T-cell (primary cell): Measurements from ENCODE around the gene SAMD1. TPM values are rescaled to one million over a fixed set of nuclear protein-coding genes. Genes with fewer than 3 reads are reported as not detected.

Source experiments
- ATAC-seq, 4 experiments: fragments of 200-7000 bp in 3 of 4; fragments of 150-1000 bp in 1 of 4; cut with Tn5 transposase; replicated peaks in 1 of 4; 1 replicate in 3 of 4; 2 replicates in 1 of 4; pipeline ENCODE4 v1.10.0; 2021; ENCODE audit warnings: moderate library complexity in 3 of 4, mild to moderate bottlenecking in 2 of 4, moderate number of reproducible peaks in 1 of 4
- CTCF ChIA-PET, 2 donors: fragments of 300-600 bp; sonication (Branson Sonifier 250); formaldehyde crosslinking; loops; one replicate each; lab custom pipeline; 2022; ENCODE audit warnings: antibody characterized with exemption in 2 of 2; lab: Charles Lee
- POLR2A ChIA-PET, 2 donors: fragments of 300-600 bp; sonication (Branson Sonifier 250); formaldehyde crosslinking; loops; one replicate each; lab custom pipeline; 2022; ENCODE audit warnings: antibody characterized with exemption in 2 of 2; lab: Charles Lee
- DNase-seq, 35 experiments: peaks; one replicate each; pipeline versions ENCODE4 v3.0.0 to v3.0.0-alpha.2; 2013 to 2023
- H3K27ac ChIP-seq: one replicate; pipeline ENCODE4 v1.5.1; 2013; ENCODE audit warnings: low read length
- H3K27me3 ChIP-seq, 2 experiments: replicated peaks in 1 of 2; 1 replicate in 1 of 2; 2 replicates in 1 of 2; pipeline versions ENCODE4 v1.6.1 to v1.7.0; 2013; ENCODE audit warnings: low read length in 1 of 2, mixed read lengths in 1 of 2; ENCODE audit not compliant: control insufficient read depth in 2 of 2, insufficient read depth in 2 of 2; ENCODE audit errors: extremely low read depth in 1 of 2
- H3K36me3 ChIP-seq, 2 donors: 1 replicate in 1 of 2; 2 replicates in 1 of 2; pipeline versions ENCODE4 v1.6.1 to v1.7.0; 2013; ENCODE audit warnings: low read length in 1 of 2; ENCODE audit not compliant: control insufficient read depth in 2 of 2, insufficient read depth in 1 of 2; ENCODE audit errors: extremely low read depth in 1 of 2
- H3K4me1 ChIP-seq, 2 experiments: 1 replicate in 1 of 2; 2 replicates in 1 of 2; pipeline versions ENCODE4 v1.6.1 to v1.7.0; 2013; ENCODE audit warnings: low read length in 2 of 2, mixed read lengths in 1 of 2; ENCODE audit not compliant: insufficient read depth in 2 of 2, control insufficient read depth in 1 of 2; ENCODE audit errors: extremely low read depth in 1 of 2
- H3K4me3 ChIP-seq, 2 donors: 1 replicate in 1 of 2; 2 replicates in 1 of 2; pipeline versions ENCODE4 v1.5.1 to v1.7.0; 2013; ENCODE audit warnings: mild to moderate bottlenecking in 2 of 2, low read length in 1 of 2, moderate library complexity in 1 of 2; ENCODE audit not compliant: control insufficient read depth in 1 of 2; ENCODE audit errors: extremely low read depth in 1 of 2
- H3K9me3 ChIP-seq: 2 replicates; pipeline ENCODE4 v1.7.0; 2013
- H3K27ac Mint-ChIP-seq, 2 donors: one replicate each; pipeline ENCODE4 v1.8.0; 2020 to 2021; ENCODE audit warnings: mild to moderate bottlenecking in 2 of 2, mixed read lengths in 2 of 2
- H3K27me3 Mint-ChIP-seq, 2 donors: one replicate each; pipeline ENCODE4 v1.8.0; 2021 to 2022; ENCODE audit warnings: mixed read lengths in 2 of 2
- H3K36me3 Mint-ChIP-seq: one replicate; pipeline ENCODE4 v1.8.0; 2021; ENCODE audit warnings: mixed read lengths
- H3K4me1 Mint-ChIP-seq, 3 donors: one replicate each; pipeline ENCODE4 v1.8.0; 2020 to 2022; ENCODE audit warnings: mixed read lengths in 3 of 3, mild to moderate bottlenecking in 1 of 3
- H3K4me3 Mint-ChIP-seq, 3 donors: one replicate each; pipeline ENCODE4 v1.8.0; 2020 to 2022; ENCODE audit warnings: mild to moderate bottlenecking in 3 of 3, mixed read lengths in 3 of 3, moderate library complexity in 3 of 3
- H3K9me3 Mint-ChIP-seq, 3 donors: one replicate each; pipeline ENCODE4 v1.8.0; 2020 to 2022; ENCODE audit warnings: mixed read lengths in 3 of 3
- WGBS: methylation state at CpG from one replicate; pipeline ENCODE4 v1.1.5; 2013; ENCODE audit warnings: missing lambda C conversion rate; ENCODE audit not compliant: insufficient coverage; 5-methylcytosine and 5-hydroxymethylcytosine counted together
- total RNA-seq, 35 experiments: library from RNA in 6 of 35; stranded (reverse) in 6 of 35; fragments of 120-200 nt in 1 of 35; gene quantifications; one replicate each; pipeline versions ENCODE4 v1.2.1 to v1.2.4 and lab custom pipeline; 2013 to 2026

SAMD1 gene
- total RNA-seq, 5 donors from 2014 or later (not counting 1 experiment from before 2014, with no cell fraction given), result 38.9 to 75.0 (median 59.2) TPM

DNA sequence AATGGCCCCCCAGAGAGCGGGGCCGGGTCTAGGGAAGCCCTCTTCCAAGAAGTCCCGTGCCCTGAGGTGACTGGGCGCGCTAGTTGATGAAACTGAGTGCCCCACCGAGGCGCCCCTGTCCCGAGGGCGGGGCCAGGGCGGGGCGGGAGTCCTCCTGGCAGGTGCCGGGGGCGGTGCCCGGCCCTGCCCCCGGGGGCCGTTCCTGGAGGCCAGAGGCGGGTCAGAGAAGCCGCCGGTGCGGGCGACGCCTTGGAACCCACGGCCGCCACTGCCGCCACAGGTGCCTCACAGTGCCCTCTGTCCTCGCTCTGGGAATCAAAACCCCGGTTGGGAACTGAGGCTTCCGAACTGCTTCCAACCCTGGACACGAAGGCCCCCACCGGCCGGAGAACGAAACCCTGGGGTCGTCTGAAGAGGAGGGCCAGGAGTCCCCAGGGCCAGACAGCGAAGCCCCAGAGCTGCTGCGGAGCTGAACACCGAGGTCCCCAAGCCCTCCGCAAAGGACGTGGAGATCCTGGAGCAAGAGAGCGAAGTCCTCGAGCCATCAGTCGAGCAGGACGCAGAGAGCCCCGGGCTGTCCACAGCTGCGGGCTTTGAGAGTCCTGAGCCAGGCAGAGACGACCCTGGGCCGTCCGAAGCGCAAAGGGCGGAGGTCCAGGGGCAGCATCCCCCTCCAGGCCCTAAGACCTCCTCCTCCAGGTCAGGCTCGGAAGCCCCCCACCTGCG is 17.9 kb downstream of the SAMD1 start, which contains the start of gene MISP3:
Gene MISP3 (plus strand): TSS at position 252 of the 726 bp plus-strand sequence. CDS start 524 bp downstream, outside the sequence.
- peak within 1 kb of the TSS; percentile 88 to 97 (median 89) for H3K4me3 Mint-ChIP-seq
- no peaks in the 10 kb centered on the region for H3K9me3 Mint-ChIP-seq
- H3K36me3 ChIP-seq, result no peaks in the 10 kb centered on the region
- H3K4me1 Mint-ChIP-seq, result peaks cover 9 to 22% (median 19%) of the 10 kb centered on the region in 3 donors
- peaks cover 17 to 38% of the 10 kb centered on the region in 2 experiments for H3K4me1 ChIP-seq
- H3K9me3 ChIP-seq, result no peaks in the 10 kb centered on the region
- POLR2A ChIA-PET, result interaction anchor here (0.6 to 1.1 kb wide), 2 partner anchors 13 to 16 kb away, joined by 3 to 4 read pairs; no protein-coding TSS in a partner anchor
- H3K27me3 Mint-ChIP-seq, result no peaks in the 10 kb centered on the region
- DNase-seq, result peak in 3 of 35 experiments; percentile 29 to 43 (median 37)
- under 1% methylated on average over 51 of the region's 51 CpGs for WGBS
- ATAC-seq, result peak; percentile 1 to 6 (median 2)
- peak within 1 kb of the TSS in 1 of 2 donors; percentile 86 for H3K27ac Mint-ChIP-seq
- H3K27ac ChIP-seq, result no peak within 1 kb of the TSS
- H3K4me3 ChIP-seq, result peak within 1 kb of the TSS; percentile 75 to 90
- peaks cover 0 to 19% of the 10 kb centered on the region in 2 experiments for H3K27me3 ChIP-seq
- H3K36me3 Mint-ChIP-seq, result no peaks in the 10 kb centered on the region
- CTCF ChIA-PET, result interaction anchor here in 1 of 2 donors (0.8 kb wide), 2 partner anchors 14 to 195 kb away, joined by 3 read pairs; no protein-coding TSS in a partner anchor

DNA sequence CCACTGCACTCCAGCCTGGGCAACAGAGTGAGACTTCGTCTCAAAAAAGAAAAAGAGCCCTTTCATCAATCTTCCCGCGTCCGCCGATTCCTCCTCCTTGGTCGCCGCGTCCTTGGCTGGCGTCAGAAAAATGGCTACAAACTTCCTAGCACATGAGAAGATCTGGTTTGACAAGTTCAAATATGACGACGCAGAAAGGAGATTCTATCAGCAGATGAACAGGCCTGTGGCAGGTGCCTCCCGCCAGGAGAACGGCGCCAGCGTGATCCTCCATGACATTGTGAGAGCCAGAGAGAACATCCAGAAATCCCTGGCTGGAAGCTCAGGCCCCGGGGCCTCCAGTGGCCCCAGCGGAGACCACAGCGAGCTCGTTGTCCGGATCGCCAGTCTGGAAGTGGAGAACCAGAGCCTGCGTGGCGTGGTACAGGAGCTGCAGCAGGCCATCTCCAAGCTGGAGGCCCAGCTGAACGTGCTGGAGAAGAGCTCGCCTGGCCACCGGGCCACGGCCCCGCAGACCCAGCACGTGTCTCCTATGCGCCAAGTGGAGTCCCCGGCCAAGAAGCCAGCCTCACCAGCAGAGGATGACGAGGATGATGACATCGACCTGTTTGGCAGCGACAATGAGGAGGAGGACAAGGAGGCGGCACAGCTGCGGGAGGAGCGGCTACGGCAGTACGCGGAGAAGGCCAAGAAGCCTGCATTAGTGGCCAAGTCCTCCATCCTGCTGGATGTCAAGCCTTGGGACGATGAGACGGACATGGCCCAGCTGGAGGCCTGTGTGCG is 20.1 kb downstream of the SAMD1 start:
- Histone ChIP-seq H3K4me3 (no peak overlapping the region), H3K36me3 (no peaks in the 10 kb centered on the region), H3K27ac (no peak overlapping the region), H3K9me3 (no peaks in the 10 kb centered on the region), H3K4me1 (peaks cover 17 to 36% of the 10 kb centered on the region in 2 experiments), H3K27me3 (peaks cover 0 to 22% of the 10 kb centered on the region in 2 experiments)
- H3K27ac Mint-ChIP-seq, result no peak overlapping the region
- H3K4me1 Mint-ChIP-seq, result peaks cover 9 to 22% (median 19%) of the 10 kb centered on the region in 3 donors
- ChIA-PET POLR2A (no interaction called here), CTCF (interaction anchor here in 1 of 2 donors (1.2 to 1.3 kb wide), 2 partner anchors 12 to 66 kb away, joined by 3 read pairs; partner anchors contain the start of gene ASF1B)
- H3K36me3 Mint-ChIP-seq, result no peaks in the 10 kb centered on the region
- H3K4me3 Mint-ChIP-seq, result peak overlapping the region in 2 of 3 donors; percentile 13 to 77
- ATAC-seq (no peak), DNase-seq (no peak)
- H3K27me3 Mint-ChIP-seq, result no peaks in the 10 kb centered on the region
- WGBS, result 96% methylated on average over 39 of the region's 43 CpGs
- H3K9me3 Mint-ChIP-seq, result no peaks in the 10 kb centered on the region

DNA sequence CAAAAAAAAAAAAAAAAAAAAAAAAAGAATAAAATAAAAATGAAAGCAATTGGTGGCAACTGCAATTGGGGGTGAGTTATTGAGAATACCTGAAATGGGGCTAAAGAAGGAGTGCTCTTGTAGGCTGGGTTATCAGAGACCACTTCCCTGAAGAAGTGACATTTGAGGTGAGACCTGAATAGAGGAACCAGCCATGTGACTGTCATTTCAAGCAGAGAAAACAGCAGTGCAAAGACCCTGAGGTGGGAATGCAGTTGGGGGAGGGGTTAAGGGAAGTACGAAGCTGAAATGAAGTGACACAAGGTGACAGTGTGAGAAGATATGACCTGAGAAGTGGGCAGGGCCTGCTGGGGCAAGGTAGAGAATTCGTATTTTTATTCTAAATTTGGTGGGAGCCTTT is 24.4 kb downstream of the SAMD1 start:
- ChIA-PET CTCF (interaction anchor here in 1 of 2 donors (0.6 kb wide), 1 partner anchor 200 kb away, joined by 11 read pairs; no protein-coding TSS in a partner anchor), POLR2A (interaction anchor here in 1 of 2 donors (0.6 kb wide), 1 partner anchor 58 kb away, joined by 4 read pairs; no protein-coding TSS in a partner anchor)
- Histone ChIP-seq H3K4me3 (no peak overlapping the region), H3K9me3 (no peaks in the 10 kb centered on the region), H3K36me3 (no peaks in the 10 kb centered on the region), H3K27me3 (peaks cover 0 to 21% of the 10 kb centered on the region in 2 experiments), H3K4me1 (no peaks in the 10 kb centered on the region), H3K27ac (no peak overlapping the region)
- H3K4me3 Mint-ChIP-seq, result no peak overlapping the region
- H3K4me1 Mint-ChIP-seq, result peaks cover 0 to 2% (median 0%) of the 10 kb centered on the region in 3 donors
- DNase-seq (no peak), ATAC-seq (peak in 1 of 4 experiments; percentile 14)
- no peaks in the 10 kb centered on the region for H3K36me3 Mint-ChIP-seq
- peaks cover 0 to 7% of the 10 kb centered on the region in 2 donors for H3K27me3 Mint-ChIP-seq
- 67% methylated on average over 1 of the region's 2 CpGs for WGBS
- H3K27ac Mint-ChIP-seq, result no peak overlapping the region
- H3K9me3 Mint-ChIP-seq, result no peaks in the 10 kb centered on the region

GRCh38 chr19:14063105-14063504 is 27.4 kb downstream of the SAMD1 start:
- Mint-ChIP-seq H3K9me3 (no peaks in the 10 kb centered on the region), H3K36me3 (no peaks in the 10 kb centered on the region), H3K27me3 (peaks cover 14 to 28% of the 10 kb centered on the region in 2 donors), H3K4me3 (no peak overlapping the region), H3K27ac (no peak overlapping the region), H3K4me1 (peaks cover 9 to 15% (median 9%) of the 10 kb centered on the region in 3 donors)
- no peak for ATAC-seq
- CTCF ChIA-PET, result no interaction called here
- WGBS, result 100% methylated on average over 1 of the region's 7 CpGs
- Histone ChIP-seq H3K27me3 (peaks cover 2 to 47% of the 10 kb centered on the region in 2 experiments), H3K27ac (no peak overlapping the region), H3K4me1 (peaks cover 0 to 14% of the 10 kb centered on the region in 2 experiments), H3K36me3 (no peaks in the 10 kb centered on the region), H3K9me3 (no peaks in the 10 kb centered on the region), H3K4me3 (no peak overlapping the region)
- POLR2A ChIA-PET, result no interaction called here
- DNase-seq, result no peak

- Histone ChIP-seq H3K27me3 (peaks cover 4 to 53% of the 10 kb centered on the region in 2 experiments), H3K27ac (no peak overlapping the region), H3K4me3 (no peak overlapping the region), H3K4me1 (peaks cover 3 to 20% of the 10 kb centered on the region in 2 experiments), H3K9me3 (no peaks in the 10 kb centered on the region), H3K36me3 (no peaks in the 10 kb centered on the region)
- H3K4me1 Mint-ChIP-seq, result peaks cover 14 to 21% (median 15%) of the 10 kb centered on the region in 3 donors
- 88% methylated on average over 4 of the region's 5 CpGs for WGBS
- no peak overlapping the region for H3K4me3 Mint-ChIP-seq
- no peaks in the 10 kb centered on the region for H3K36me3 Mint-ChIP-seq
- H3K27me3 Mint-ChIP-seq, result peaks cover 19 to 33% of the 10 kb centered on the region in 2 donors
- no peaks in the 10 kb centered on the region for H3K9me3 Mint-ChIP-seq
- ChIA-PET CTCF (interaction anchor here in 1 of 2 donors (0.5 kb wide), 1 partner anchor 15 kb away, joined by 6 read pairs; no protein-coding TSS in a partner anchor), POLR2A (no interaction called here)
- no peak overlapping the region for H3K27ac Mint-ChIP-seq
- DNase-seq (no peak), ATAC-seq (no peak)
Measured at GRCh38 chr19:14062558-14062855, 28.0 kb downstream of the SAMD1 start.
